HepG2 (cell line): ENCODE results near the gene RGS7. TPM values are rescaled to one million over a fixed set of nuclear protein-coding genes. Genes with fewer than 3 reads are reported as not detected.

Experiments used
- ATAC-seq: fragments of 200-7000 bp; cut with Tn5 transposase; 3 replicates; pipeline ENCODE4 v1.9.1; 2020; ENCODE audit warnings: mild to moderate bottlenecking, moderate library complexity
- BruUV-seq: library from RNA; stranded (reverse); fragments of 400-500 nt; replicated peaks from 2 replicates; lab custom pipeline; 2021; lab: Mats Ljungman, UMichigan
- CTCF ChIA-PET: fragments of 300-600 bp; formaldehyde crosslinking; extraction: SDS; loops from one replicate; lab custom pipeline; 2021; ENCODE audit warnings: low total read pairs, inconsistent platforms, low intra/inter-chr PET ratio; lab: Yijun Ruan, JAX
- POLR2A ChIA-PET: fragments of 350-600 bp; sonication (Branson Sonifier 250); formaldehyde crosslinking; loops from one replicate; lab custom pipeline; 2020; ENCODE audit warnings: antibody characterized with exemption, inconsistent platforms; lab: Yijun Ruan, JAX
- DNase-seq: peaks from one replicate; pipeline ENCODE4 v3.0.0-alpha.2; 2015; ENCODE audit warnings: low spot score
- FAIRE-seq: peaks from 3 replicates; lab custom pipeline; 2011; peaks lifted over from hg19 to GRCh38; lab: Jason Lieb, UNC
- H2AFZ ChIP-seq: one replicate; pipeline ENCODE4 v1.6.1; 2011; ENCODE audit warnings: low read length, inconsistent platforms
- H3K27ac ChIP-seq: fragments of 300-600 bp; 3 replicates; pipeline ENCODE4 v1.8.0; 2011; ENCODE audit warnings: mixed run types, mild to moderate bottlenecking, mixed read lengths, low read length, inconsistent platforms; ENCODE audit not compliant: insufficient read depth; ENCODE audit errors: extremely low read length
- H3K27me3 ChIP-seq, 2 experiments: fragments of 200-600 bp in 1 of 2; 2 replicates in 1 of 2; 3 replicates in 1 of 2; pipeline versions ENCODE4 v1.6.0 to v1.8.0; 2011; ENCODE audit warnings: low read length in 2 of 2, mild to moderate bottlenecking in 2 of 2, moderate library complexity in 2 of 2, inconsistent platforms in 1 of 2; ENCODE audit not compliant: insufficient read depth in 2 of 2, control insufficient read depth in 1 of 2
- H3K36me3 ChIP-seq, 2 experiments: fragments of 200-600 bp in 1 of 2; replicated peaks in 1 of 2; 2 replicates in 1 of 2; 3 replicates in 1 of 2; pipeline versions ENCODE4 v1.5.1 to v1.8.0; 2011; ENCODE audit warnings: low read length in 2 of 2, inconsistent platforms in 1 of 2; ENCODE audit not compliant: insufficient read depth in 2 of 2, control insufficient read depth in 1 of 2
- H3K4me1 ChIP-seq: 2 replicates; pipeline ENCODE4 v1.5.1; 2012; ENCODE audit warnings: low read length, inconsistent platforms; ENCODE audit not compliant: insufficient read depth
- H3K4me2 ChIP-seq: 2 replicates; pipeline ENCODE4 v1.6.0; 2011; ENCODE audit warnings: low read depth, low read length, inconsistent platforms
- H3K4me3 ChIP-seq, 3 experiments: fragments of 200-600 bp in 1 of 3; sonication (generic), shearing (Covaris generic) in 1 of 3; replicated peaks in 1 of 3; 2 replicates each; pipeline ENCODE4 v1.5.1; 2011 to 2016; ENCODE audit warnings: low read length in 3 of 3, inconsistent platforms in 2 of 3, low read depth in 2 of 3, mild to moderate bottlenecking in 2 of 3, control low read depth in 1 of 3, mixed read lengths in 1 of 3; ENCODE audit not compliant: insufficient read depth in 1 of 3
- H3K79me2 ChIP-seq: one replicate; pipeline ENCODE4 v1.6.1; 2011; ENCODE audit warnings: low read length, inconsistent platforms; ENCODE audit not compliant: insufficient read depth
- H3K9ac ChIP-seq: 2 replicates; pipeline ENCODE4 v1.6.0; 2011; ENCODE audit warnings: mild to moderate bottlenecking, low read depth, low read length, inconsistent platforms; ENCODE audit not compliant: insufficient read depth
- H3K9me3 ChIP-seq: 2 replicates; pipeline ENCODE4 v1.5.1; 2012; ENCODE audit warnings: mild to moderate bottlenecking, low read length
- H4K20me1 ChIP-seq: 2 replicates; pipeline ENCODE4 v1.6.0; 2011; ENCODE audit warnings: inconsistent platforms, mild to moderate bottlenecking, low read length, moderate library complexity; ENCODE audit not compliant: insufficient read depth
- CBFB ChIP-seq: sonication (generic); formaldehyde crosslinking; IDR thresholded peaks from 2 replicates; pipeline ENCODE4 v1.4.0; 2020; ENCODE audit warnings: missing genetic modification reagents
- CBX1 ChIP-seq: IDR thresholded peaks from one replicate; pipeline ENCODE4 v1.6.1; 2016; ENCODE audit warnings: antibody characterized with exemption, low read depth
- DR1 ChIP-seq: sonication (generic); formaldehyde crosslinking; IDR thresholded peaks from 2 replicates; pipeline ENCODE4 v1.8.0; 2021; ENCODE audit warnings: mild to moderate bottlenecking, missing genetic modification reagents, inconsistent platforms
- ETV5 ChIP-seq: IDR thresholded peaks from 2 replicates; pipeline ENCODE4 v1.6.1; 2018; ENCODE audit warnings: missing biosample characterization, missing genetic modification reagents, inconsistent platforms, borderline replicate concordance
- FOSL2 ChIP-seq: sonication (generic); formaldehyde crosslinking; IDR thresholded peaks from 2 replicates; pipeline ENCODE4 v1.4.0; 2020; ENCODE audit warnings: missing genetic modification reagents
- GRHL1 ChIP-seq: sonication (generic); formaldehyde crosslinking; conservative IDR thresholded peaks from 2 replicates; pipeline ENCODE4 v1.8.0; 2022; ENCODE audit warnings: missing genetic modification reagents
- RNF219 ChIP-seq: sonication (generic); formaldehyde crosslinking; IDR thresholded peaks from 2 replicates; pipeline ENCODE4 v1.5.0; 2020; ENCODE audit warnings: mild to moderate bottlenecking, missing genetic modification reagents
- SOX5 ChIP-seq: IDR thresholded peaks from 2 replicates; pipeline ENCODE4 v1.6.1; 2016; ENCODE audit warnings: borderline replicate concordance
- STAG1 ChIP-seq: sonication (generic); formaldehyde crosslinking; IDR thresholded peaks from 2 replicates; pipeline ENCODE4 v1.4.0; 2020; ENCODE audit warnings: missing genetic modification reagents
- TFAP4 ChIP-seq: sonication (generic); IDR thresholded peaks from 2 replicates; pipeline ENCODE4 v1.6.1; 2016; ENCODE audit warnings: low read depth, borderline replicate concordance
- ZC3H13 ChIP-seq: sonication (generic); formaldehyde crosslinking; IDR thresholded peaks from 2 replicates; pipeline ENCODE4 v1.8.1; 2023; ENCODE audit warnings: mild to moderate bottlenecking, missing genetic modification reagents, moderate library complexity
- ZNF253 ChIP-seq: sonication (generic); formaldehyde crosslinking; IDR thresholded peaks from 2 replicates; pipeline ENCODE4 v1.8.0; 2022; ENCODE audit warnings: mild to moderate bottlenecking, missing genetic modification reagents, borderline replicate concordance
- ZNF280B ChIP-seq: sonication (generic); formaldehyde crosslinking; IDR thresholded peaks from 2 replicates; pipeline ENCODE4 v1.5.0; 2020; ENCODE audit warnings: missing genetic modification reagents, mild to moderate bottlenecking, borderline replicate concordance
- ZNF605 ChIP-seq: sonication (generic); formaldehyde crosslinking; IDR thresholded peaks from 2 replicates; pipeline ENCODE4 v1.8.0; 2022; ENCODE audit warnings: mild to moderate bottlenecking, missing genetic modification reagents
- ZSCAN25 ChIP-seq: sonication (generic); formaldehyde crosslinking; IDR thresholded peaks from 2 replicates; pipeline ENCODE4 v1.8.0; 2022; ENCODE audit warnings: mild to moderate bottlenecking, missing genetic modification reagents
- WGBS: methylation state at CpG from one replicate; pipeline ENCODE4 v1.1.6; 2017; ENCODE audit warnings: low lambda C conversion rate; 5-methylcytosine and 5-hydroxymethylcytosine counted together
- in situ Hi-C: cut with HindIII; loops from 2 replicates; pipeline ENCODE4 v1.10.0; 2017; ENCODE audit warnings: low pct_unique_long_range_greater_than_20kb; ENCODE audit not compliant: extremely low pct_ligation_motif_present
- intact Hi-C: fragments of 100-400 bp; cut with micrococcal nuclease; formaldehyde crosslinking; loops from one replicate; pipeline ENCODE4 v1.10.0; 2022; ENCODE audit not compliant: unreplicated experiment
- polyA plus RNA-seq, 8 experiments: library from polyadenylated mRNA; depleted of rRNA in 3 of 8; stranded (reverse) in 7 of 8; unstranded in 1 of 8; fragments of >200 nt; fragmentation: Illumina TruSeq in 4 of 8; extraction: Trizol in 4 of 8; gene quantifications; 2 replicates each; pipeline versions ENCODE4 v1.2.1 to v1.2.3, GENCODE V29; 2011 to 2016; ENCODE audit warnings: low read depth in 4 of 8, missing spikeins in 1 of 8, mixed read lengths in 1 of 8; ENCODE audit not compliant: insufficient read depth in 1 of 8
- total RNA-seq, 5 experiments: library from RNA; depleted of rRNA; stranded (reverse); fragments of >200 nt; fragmentation: Illumina TruSeq; extraction: Trizol; gene quantifications; 2 replicates each; pipeline ENCODE4 v1.2.3, GENCODE V29; 2016; ENCODE audit warnings: low read depth in 1 of 5
- TF ChIP-seq, protein P1 (sequence below): sonication (generic); formaldehyde crosslinking; IDR thresholded peaks from 2 replicates; pipeline ENCODE4 v1.5.0; 2020; ENCODE audit warnings: missing genetic modification reagents

RGS7 gene
- total and polyA plus RNA-seq, 2 of the 13 experiments (the other 11 are each of a cell fraction or from before 2014, with no cell fraction given), result not detected

- WGBS, result 0% methylated on average over 2 of the region's 2 CpGs
- Histone ChIP-seq H3K36me3 (no peaks in the 10 kb centered on the region), H3K4me2 (no peak overlapping the region), H3K4me1 (no peaks in the 10 kb centered on the region), H3K9ac (no peak overlapping the region), H3K27me3 (no peaks in the 10 kb centered on the region), H3K9me3 (no peaks in the 10 kb centered on the region), H3K79me2 (no peaks in the 10 kb centered on the region), H3K4me3 (no peak overlapping the region), H2AFZ (no peak overlapping the region), H4K20me1 (no peaks in the 10 kb centered on the region), H3K27ac (no peak overlapping the region)
- intact Hi-C loops, result loop anchor here (5.0 kb wide), 1 partner anchor 516 kb away; no protein-coding TSS in a partner anchor
- POLR2A ChIA-PET, result no interaction called here
- CTCF ChIA-PET, result no interaction called here
- no peak for TF ChIP-seq ZC3H13 (CRISPR knock-in tag)
- TF ChIP-seq, protein P1, sequence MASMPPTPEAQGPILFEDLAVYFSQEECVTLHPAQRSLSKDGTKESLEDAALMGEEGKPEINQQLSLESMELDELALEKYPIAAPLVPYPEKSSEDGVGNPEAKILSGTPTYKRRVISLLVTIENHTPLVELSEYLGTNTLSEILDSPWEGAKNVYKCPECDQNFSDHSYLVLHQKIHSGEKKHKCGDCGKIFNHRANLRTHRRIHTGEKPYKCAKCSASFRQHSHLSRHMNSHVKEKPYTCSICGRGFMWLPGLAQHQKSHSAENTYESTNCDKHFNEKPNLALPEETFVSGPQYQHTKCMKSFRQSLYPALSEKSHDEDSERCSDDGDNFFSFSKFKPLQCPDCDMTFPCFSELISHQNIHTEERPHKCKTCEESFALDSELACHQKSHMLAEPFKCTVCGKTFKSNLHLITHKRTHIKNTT, result no peak
- no peak for TF ChIP-seq CBFB (CRISPR knock-in tag)
- TF ChIP-seq CBX1, result no peak
- TF ChIP-seq DR1 (CRISPR knock-in tag), result no peak
- no peak for TF ChIP-seq ZNF280B (CRISPR knock-in tag)
- no peak for TF ChIP-seq TFAP4
- TF ChIP-seq RNF219, result no peak
- no peak for TF ChIP-seq SOX5 (CRISPR knock-in tag)
- TF ChIP-seq STAG1 (CRISPR knock-in tag), result no peak
- TF ChIP-seq FOSL2 (CRISPR knock-in tag), result no peak
- TF ChIP-seq ZNF605 (CRISPR knock-in tag), result no peak
- no peak for TF ChIP-seq ZNF253 (CRISPR knock-in tag)
- no peak for TF ChIP-seq GRHL1 (CRISPR knock-in tag)
- TF ChIP-seq ZSCAN25 (CRISPR knock-in tag), result no peak
- no peak for TF ChIP-seq ETV5 (CRISPR knock-in tag)
- no peak for FAIRE-seq
- DNase-seq, result no peak
- in situ Hi-C loops, result no loop called here
- no peak for ATAC-seq
- no TSS peak for BruUV-seq
These were observed 401.0 kb downstream of the RGS7 start for GRCh38 chr1:240956020-240956419.
